Hippocampal formation (tissue), 2 donors: ENCODE data around the gene RAB3GAP2.
"Not testable (repeated sequence)": the region's sequence is repeated elsewhere in the genome, so short reads cannot be mapped to it uniquely, and the experiment has no call there.

Experiments
- DNase-seq, 2 donors: peaks; one replicate each; lab custom pipeline; 2025; lab: John Stamatoyannopoulos, UW

Gene RAB3GAP2, protein sequence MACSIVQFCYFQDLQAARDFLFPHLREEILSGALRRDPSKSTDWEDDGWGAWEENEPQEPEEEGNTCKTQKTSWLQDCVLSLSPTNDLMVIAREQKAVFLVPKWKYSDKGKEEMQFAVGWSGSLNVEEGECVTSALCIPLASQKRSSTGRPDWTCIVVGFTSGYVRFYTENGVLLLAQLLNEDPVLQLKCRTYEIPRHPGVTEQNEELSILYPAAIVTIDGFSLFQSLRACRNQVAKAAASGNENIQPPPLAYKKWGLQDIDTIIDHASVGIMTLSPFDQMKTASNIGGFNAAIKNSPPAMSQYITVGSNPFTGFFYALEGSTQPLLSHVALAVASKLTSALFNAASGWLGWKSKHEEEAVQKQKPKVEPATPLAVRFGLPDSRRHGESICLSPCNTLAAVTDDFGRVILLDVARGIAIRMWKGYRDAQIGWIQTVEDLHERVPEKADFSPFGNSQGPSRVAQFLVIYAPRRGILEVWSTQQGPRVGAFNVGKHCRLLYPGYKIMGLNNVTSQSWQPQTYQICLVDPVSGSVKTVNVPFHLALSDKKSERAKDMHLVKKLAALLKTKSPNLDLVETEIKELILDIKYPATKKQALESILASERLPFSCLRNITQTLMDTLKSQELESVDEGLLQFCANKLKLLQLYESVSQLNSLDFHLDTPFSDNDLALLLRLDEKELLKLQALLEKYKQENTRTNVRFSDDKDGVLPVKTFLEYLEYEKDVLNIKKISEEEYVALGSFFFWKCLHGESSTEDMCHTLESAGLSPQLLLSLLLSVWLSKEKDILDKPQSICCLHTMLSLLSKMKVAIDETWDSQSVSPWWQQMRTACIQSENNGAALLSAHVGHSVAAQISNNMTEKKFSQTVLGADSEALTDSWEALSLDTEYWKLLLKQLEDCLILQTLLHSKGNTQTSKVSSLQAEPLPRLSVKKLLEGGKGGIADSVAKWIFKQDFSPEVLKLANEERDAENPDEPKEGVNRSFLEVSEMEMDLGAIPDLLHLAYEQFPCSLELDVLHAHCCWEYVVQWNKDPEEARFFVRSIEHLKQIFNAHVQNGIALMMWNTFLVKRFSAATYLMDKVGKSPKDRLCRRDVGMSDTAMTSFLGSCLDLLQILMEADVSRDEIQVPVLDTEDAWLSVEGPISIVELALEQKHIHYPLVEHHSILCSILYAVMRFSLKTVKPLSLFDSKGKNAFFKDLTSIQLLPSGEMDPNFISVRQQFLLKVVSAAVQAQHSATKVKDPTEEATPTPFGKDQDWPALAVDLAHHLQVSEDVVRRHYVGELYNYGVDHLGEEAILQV (N-terminal part only)

DNA sequence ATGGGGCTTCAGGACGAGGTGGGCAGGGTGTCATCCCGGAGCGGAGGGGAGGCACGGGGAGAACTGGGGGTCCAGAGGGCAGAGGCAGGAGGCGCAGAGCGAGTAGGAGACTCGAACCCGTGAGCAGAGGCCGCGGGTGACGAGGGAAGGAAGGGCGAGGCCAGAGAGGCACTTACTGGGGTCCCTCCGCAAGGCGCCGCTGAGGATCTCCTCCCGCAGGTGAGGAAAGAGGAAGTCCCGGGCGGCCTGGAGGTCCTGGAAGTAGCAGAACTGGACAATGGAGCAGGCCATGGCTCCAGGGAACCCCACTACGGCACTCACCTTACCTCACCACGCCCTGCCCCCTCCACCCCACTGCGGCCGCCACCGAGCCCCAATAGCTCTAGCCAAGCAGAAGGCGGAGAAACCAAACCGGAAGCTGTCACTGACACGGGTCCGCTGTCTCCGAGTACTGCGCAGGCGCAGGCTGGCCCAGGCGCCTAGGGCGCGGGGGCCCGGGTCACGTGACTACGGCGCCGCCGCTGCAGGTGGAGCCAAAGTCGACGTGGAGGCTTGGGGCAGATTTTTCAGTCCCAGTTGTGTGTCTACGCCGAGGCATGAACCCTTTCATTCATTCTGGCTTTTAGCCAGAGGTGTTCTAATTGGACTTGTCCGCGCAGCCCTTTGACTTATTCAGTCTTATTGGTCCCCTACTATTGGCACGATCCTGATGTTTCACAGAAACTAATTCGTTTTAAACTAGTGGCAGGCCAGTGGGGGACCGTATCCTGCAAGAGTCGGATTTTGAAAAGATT lies at the start of gene RAB3GAP2:
RAB3GAP2 (minus strand) TSS at position 407 of the 794 bp plus-strand sequence; CDS start at position 291, 116 bp downstream.
- peak; percentile 89 to 90 for DNase-seq

DNA sequence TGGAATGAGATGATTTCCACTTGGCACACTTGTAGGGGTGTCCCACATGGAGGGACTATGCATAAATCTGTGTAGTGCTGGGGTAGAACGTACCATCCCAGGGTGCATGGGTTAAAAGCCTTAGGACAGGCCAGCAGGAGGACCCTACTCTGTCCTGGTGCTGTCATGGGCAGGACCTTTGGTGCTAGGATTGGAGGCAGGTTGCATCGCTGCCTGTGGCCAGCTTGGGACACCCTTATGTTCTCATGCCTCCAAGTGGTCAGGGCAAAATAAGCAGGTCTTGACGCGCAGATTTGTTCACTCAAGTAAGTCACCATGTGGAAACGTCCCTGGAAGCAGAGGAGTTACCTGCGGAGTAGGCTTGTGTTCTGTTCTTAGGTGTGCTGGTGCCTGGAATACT lies 49.5 kb upstream of the RAB3GAP2 start:
- DNase-seq: no peak

DNA sequence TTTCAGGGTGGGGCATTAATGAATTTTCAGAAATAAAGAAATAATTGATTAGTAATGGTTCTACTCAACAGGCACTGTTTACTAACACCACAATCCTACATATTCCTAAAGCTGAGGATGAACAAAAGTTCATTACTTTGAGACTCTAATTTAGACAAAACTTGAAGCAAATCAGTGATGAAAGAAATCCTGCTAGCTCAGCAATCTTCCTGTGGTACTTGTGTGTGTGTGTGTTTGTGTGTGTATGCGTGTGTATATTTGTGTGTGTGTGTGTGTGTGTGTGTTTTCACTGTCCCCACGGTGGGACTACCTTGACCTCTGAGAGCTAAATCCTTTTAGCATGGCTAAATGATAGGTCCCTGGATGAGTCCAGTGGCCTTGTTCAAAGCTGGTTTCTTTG lies 48.5 kb upstream of the RAB3GAP2 start:
- DNase-seq: no peak

GRCh38 chr1:220318673-220319072 lies 46.4 kb upstream of the RAB3GAP2 start:
- DNase-seq: no peak

- DNase-seq: no peak
These were observed 44.9 kb upstream of the RAB3GAP2 start for GRCh38 chr1:220317161-220317560.

DNA sequence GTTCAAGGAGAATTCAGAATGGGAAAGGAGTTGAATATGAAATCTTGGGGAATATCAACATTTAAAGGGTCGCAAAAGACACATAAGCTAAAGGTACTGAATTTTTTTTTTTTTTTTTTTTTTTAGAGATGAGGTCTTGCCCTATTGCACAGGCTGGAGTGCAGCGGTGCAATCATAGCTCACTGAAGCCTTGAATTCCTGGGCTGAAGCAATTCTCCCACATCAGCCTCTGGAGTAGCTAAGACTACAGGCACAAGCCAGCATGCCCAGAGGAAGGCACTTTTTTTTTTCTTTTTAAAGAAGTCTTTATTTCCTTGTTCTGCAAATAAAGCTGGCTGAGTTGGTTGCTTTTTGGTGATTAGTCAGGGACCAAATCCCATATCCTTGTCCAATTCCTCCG lies 44.1 kb upstream of the RAB3GAP2 start:
- no peak for DNase-seq

DNA sequence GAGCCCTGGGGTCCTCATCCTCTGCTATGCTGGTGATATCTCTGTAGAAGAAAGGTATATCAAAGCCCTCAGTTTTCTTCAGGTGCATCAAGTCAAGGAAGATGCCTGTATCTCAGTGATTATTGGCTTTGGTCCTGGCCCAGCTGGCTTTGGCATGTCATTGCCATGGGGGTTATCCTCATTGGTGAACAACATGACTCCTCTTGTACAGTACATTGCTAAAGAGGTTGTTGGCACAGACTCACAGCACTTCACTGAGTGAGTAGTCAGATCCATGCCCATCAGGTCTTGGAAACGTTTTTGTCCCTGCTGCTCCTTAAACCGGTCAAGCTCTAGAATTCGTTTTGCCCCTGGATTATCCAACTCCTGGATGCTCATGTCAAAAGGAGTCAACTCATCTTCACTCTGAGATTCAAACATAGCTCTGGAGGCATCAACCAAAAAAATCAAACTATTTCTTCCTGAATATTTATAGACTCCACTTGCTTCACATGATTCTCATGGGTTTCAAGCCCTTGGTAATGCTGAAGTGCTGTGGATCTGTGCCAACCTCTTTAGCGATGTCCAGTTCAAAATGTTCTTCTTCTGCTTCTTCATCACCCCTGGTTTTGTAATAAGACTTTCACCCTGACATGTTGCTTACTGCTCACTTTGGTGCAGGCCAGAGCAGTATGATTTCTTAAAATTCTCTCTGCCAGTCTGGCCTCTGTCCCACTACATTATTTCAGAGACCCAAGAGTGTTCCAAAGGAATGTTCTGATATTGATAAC lies 43.0 kb upstream of the RAB3GAP2 start:
- no peak for DNase-seq

DNA sequence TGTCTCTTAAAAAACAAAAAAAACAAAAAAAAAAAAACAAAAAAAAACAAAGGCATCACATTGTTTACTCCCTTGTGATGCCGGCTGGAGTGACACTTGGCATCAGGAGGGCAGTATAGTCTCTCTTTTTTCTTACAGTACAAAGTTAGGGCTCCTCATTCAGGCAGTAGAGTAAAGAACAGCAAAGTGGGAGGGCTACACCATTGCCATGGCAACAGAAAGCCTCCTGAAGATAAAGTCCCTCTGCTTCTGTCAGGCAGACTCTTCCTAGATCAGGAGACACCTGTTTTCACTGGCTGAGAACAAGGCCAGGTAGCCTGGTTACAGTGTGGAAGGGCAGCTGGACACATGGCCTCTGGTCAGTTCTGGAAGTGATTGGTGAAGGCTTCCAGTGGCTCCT lies 41.3 kb upstream of the RAB3GAP2 start:
- DNase-seq: no peak

DNA sequence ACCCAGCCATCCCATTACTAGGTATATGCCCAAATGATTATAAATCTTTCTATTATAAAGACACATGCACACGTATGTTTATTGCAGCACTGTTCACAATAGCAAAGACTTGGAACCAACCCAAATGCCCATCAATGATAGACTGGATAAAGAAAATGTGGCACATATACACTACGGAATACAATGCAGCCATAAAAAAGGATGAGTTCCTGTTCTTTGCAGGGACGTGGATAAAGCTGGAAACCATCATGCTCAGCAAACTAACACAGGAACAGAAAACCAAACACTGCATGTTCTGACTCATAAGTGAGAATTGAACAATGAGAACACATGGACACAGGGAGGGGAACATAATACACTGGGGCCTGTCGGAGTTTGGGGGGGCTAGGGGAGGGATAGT lies 37.9 kb upstream of the RAB3GAP2 start:
- DNase-seq: not testable (repeated sequence)

DNA sequence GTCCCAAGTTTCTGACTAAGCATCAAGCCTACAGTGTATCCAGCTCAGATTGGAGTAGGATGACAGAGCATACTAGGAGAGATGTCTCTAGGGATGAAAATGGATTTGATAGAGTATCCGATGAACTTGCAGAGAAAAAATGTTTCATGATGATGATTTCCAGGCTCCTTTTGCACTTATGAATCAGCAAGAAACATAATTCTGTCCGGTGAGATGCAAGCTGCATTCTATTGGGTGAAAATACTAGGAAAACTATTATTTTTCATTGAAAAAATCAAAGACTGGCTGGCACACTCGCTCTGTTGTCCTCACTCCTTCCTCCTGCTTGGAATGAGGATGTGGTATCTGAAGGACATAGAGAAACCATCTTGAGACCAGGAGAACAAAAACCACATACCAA lies 35.4 kb upstream of the RAB3GAP2 start:
- DNase-seq: no peak

- no peak for DNase-seq
These were observed 34.1 kb upstream of the RAB3GAP2 start for GRCh38 chr1:220306339-220306738.

- DNase-seq: no peak
These were observed 31.6 kb upstream of the RAB3GAP2 start for GRCh38 chr1:220303871-220304270.

- DNase-seq: no peak
These were observed 29.4 kb upstream of the RAB3GAP2 start for GRCh38 chr1:220301630-220302029.

DNA sequence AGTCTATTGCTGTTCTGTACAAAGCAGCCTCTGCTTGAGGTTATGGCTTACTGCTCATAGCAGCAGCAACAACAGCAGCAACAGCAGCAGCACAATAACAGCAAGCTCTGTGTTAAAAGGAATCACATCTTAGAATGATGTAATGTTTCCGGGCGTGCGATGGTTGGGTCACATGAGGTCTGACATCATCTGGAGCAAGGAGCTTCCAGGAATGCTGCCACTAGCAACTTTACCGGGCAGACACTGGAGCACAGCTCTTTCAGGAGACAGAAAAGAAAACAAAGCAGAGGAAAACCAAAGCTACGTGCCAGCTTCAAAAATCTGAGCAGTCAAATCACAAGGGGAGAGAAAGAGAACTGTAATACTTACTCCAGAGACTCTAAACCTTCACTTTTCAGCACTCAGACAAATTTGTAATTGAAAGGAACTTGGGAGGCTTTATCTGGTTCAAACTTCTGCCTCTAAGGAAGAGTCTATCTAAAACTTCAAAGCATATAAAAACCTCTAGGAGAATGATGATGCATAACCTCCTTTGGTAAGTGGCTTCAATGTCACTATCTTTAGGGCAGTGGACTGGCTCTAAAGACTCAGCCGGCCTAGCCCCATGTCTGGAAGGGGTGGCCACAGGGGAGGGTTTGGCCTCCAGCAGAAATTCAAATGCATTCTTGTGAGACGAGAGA lies 28.3 kb upstream of the RAB3GAP2 start:
- DNase-seq: peak; percentile 3 to 48

GRCh38 chr1:220299337-220299736 lies 27.1 kb upstream of the RAB3GAP2 start:
- DNase-seq: no peak

DNA sequence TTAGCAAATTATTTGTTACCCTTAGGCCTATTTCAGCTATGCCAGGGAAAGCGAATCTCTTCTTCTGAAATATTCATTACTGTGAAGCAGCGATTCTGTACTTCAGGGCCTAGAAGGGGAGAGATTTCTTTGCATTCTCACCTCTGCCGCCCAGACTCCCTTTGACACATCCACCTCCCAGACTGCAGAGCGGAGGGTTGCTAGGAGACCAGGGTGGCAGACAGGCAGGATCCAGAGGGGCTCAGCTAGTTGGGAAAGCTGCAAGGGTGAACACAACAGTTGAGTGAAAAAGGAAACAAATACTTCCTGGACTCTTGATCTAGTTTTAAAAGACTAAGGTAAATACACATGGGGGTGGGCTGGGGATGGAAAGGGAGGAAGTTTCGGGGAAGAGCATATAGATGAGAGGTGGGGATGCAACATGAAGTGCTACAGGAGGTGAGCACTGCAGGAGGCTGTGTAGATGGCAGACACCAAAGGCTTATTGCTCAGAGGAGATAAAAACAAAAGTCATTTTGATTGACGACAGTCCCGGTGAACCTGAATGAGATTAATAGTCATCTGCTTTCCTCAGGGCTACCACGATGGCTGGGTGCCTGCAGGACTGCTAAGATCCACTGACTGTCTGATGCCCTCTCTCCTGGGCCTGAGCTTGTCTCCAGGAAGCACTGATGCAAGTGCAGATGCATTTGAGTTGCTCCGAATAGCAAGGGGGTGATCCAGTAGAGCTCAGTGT lies 26.4 kb upstream of the RAB3GAP2 start:
- DNase-seq: no peak

DNA sequence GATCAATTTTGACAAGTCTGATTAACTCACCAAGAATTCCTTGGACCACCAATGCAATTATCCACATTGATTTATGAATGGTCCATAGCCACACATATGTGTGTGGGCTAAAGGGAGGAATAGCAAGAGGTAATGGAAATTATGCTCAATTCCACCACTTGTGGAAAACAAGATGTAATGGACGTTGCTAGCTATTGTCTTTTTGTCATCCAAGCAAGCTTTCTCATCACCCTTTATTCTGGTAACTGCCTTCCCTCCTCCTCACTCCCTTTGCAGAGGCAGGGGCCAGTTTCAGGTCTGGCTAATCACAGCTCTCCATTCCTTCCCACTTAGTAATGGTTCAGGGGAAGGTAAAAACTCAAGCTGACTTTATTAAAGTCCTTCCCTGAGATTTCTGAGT lies 24.7 kb upstream of the RAB3GAP2 start:
- DNase-seq: no peak

GRCh38 chr1:220294846-220295301 lies 22.6 kb upstream of the RAB3GAP2 start:
- no peak for DNase-seq

GRCh38 chr1:220291580-220291979 lies 19.3 kb upstream of the RAB3GAP2 start:
- DNase-seq: no peak
